ENCODE measurements around the gene SORBS2. TPM values are rescaled to one million over a fixed set of nuclear protein-coding genes. Genes with fewer than 3 reads are reported as not detected.

Gene SORBS2
- total RNA-seq, 1 donor from 2014 or later, result 19.6 TPM

DNA sequence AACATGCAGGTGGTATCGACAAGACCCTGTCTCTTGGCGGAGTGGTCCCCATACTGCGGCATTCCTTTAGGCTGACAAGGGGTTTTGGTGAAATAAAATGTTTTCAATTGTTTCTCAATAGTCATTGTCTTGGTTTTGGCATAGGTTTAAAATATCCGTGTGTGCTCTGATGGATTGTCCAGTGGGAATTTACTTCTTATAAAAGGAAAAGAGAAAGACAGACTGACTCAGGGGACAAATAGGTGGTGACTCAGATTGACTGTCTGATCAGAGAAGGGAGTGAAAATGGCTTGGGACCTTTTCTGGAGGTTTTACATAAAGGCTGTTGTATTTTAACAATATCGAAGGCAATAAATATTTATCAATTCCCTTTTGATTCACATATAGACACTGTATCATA, 129.8 kb downstream of the SORBS2 start:
- DNase-seq (ENCODE audit: low read depth), result peak; percentile 48

- DNase-seq (ENCODE audit: low read depth), result no peak
Measured at GRCh38 chr4:185681604-185682003, 130.4 kb downstream of the SORBS2 start.

DNA sequence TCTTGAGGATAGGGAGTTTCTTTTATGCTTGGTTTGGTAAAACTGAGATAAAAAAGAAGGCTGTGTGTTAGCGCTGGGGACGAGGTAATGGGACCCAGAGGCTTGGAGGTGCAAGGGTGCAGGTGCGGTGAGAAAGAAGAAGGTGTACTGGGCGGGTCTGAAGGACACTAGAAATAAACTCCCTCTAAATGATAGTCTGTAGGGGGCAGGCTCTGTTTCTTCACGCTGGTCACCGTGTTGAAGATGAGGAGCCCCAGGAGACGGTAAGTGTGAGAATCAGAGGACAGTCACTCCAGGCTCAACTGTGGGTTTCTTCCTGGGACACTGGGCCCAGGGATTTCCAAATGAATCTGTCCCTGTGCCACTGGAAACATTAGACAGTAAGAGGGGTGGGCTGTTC, 131.4 kb downstream of the SORBS2 start:
- DNase-seq (ENCODE audit: low read depth), result no peak

DNA sequence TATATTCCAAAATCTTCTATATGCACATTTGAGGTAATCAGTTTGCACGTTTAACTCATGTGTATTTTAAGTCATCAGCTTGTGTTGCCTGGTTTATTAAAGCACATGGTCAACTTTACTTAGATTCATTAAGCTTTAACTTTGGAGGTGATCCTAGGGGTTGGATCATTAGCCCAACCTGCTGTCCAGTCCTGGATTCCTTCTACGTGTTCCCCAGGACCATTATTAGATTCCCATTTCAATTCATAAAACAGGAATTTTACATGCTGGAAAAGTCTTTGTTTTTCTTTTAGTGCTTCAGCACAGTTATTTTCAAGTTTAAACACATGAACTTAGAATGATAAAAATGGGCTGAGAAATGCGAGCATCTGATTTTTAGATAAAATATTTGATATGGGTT, 132.5 kb downstream of the SORBS2 start:
- DNase-seq (ENCODE audit: low read depth), result no peak

DNA sequence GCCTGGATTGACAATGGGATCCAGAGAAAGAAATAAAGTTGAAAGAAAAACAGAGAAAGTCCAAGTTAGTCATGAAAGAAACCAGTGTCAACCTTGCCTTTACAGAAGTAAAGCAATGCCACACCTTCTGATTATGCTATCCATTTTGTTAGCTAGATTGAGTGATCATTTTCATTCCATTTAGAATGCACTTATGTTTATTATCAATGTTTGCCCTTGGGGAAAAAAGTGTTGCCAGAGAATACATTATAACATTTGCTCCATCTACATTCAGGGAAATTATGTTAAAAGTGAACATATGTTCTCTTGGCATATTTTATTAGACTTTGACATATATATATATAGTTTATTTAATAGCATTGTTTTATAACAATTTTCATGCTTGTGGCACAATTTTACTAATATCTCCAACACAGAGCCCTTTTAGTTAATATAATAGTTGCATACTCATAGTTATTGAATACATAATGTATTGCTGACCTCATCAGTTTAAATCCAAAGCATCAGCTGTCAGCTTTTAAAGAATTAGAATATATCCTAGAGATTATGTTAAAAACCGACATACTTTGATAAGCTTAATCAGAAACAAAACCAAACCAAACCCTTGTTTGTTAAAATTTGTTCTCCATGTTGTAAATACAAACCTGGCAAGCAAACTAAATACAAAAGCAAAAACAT, 134.2 kb downstream of the SORBS2 start:
- no peak for DNase-seq (ENCODE audit: low read depth)

- DNase-seq (ENCODE audit: low read depth), result no peak
Measured at GRCh38 chr4:185672618-185673017, 139.4 kb downstream of the SORBS2 start.

DNA sequence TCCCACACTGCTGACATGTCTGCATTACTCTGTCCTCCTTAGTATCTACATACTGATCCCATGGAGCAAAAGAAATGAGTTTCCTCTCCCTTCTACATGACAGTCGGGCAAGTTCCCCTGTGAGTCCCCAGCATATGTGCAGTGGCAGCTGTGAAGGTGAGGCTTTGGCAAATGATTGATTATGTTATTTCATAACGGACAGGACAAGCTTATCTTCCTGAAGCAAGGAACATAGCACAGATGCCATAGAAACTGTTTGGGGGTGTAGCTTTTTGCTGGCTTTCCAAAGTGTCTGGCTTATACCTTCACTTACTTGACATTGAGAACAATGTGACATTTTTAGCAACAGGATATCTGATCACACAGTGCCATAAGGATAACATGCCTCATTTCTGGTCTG, 139.8 kb downstream of the SORBS2 start:
- no peak for DNase-seq (ENCODE audit: low read depth)

DNA sequence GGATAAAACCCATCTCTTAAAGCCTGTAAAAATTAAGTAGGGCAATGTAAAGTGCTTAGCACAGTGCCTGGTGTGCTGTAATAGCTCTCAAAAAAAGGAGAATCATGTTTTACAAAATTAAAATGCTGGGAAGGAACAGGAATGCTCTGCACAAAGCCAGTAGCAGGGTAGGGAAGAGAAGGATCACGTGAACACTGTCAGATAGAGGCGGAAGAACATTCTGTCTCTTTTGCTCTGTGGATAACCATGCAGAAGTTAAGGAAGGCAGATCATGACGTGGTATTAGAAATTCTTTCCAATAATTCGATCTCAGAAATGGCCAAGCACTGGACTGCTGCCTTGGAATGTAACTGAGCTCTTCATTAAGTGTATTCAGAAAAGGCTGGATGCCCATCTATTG, 140.5 kb downstream of the SORBS2 start:
- DNase-seq (ENCODE audit: low read depth), result no peak

DNA sequence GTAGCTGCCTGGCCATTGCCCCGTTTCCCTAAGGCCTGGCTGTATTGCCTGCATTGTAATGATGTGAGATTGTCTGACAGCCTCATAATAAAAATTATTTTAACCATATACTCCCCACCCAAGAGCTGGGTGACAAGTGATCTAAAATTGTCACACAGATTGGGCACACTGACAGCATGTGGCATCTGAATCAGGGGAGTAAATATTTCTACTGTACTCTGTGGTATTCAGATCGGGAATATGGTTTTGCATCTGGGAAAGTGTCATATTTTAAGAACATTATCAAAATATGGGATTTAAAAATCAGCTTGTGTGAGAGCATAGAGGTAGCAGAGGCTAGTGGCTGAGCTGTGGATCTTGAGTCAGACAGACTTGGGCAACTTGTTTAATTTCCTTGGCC, 140.9 kb downstream of the SORBS2 start:
- peak; percentile 62 for DNase-seq (ENCODE audit: low read depth)

- DNase-seq (ENCODE audit: low read depth), result no peak
Measured at GRCh38 chr4:185669288-185669687, 142.7 kb downstream of the SORBS2 start.

DNA sequence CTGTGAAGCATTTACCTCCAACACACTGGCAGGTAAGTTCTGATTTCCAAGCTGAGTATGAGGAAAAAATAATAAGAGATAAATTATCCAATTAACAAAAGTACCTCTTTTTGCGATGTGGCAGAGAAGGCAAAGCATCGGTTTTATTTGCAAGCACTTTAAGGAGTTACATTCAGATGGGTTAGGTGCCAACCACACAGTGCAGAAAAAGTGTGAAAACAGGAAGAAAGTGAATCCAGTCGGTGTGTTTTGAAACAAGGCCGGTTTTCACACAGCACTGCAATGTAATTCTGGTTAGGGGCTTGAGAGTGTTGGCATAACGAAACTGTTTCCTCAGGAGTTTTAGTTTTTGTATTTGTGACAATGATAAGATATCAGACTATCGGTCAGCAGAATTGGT, 145.8 kb downstream of the SORBS2 start:
- no peak for DNase-seq (ENCODE audit: low read depth)

DNA sequence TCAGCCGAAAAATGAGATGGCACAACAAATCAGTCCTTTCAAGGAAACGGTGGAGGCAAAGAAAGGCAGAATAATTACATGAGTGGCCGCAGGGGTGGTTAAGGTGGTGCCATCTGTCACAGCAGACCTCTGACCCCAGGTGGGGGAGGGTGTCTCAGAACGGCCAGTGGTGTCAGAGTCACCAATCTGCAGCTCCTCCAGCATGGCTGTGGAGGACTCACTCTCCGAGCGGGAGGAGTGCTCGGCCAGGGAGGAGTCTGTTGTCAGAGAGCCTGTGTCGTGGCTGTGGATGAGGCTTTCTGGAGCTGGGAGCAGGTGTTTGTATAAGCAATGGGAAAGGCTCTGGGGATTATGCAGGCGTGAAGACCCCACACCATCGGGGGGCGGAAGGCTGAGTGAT, 146.3 kb downstream of the SORBS2 start:
- no peak for DNase-seq (ENCODE audit: low read depth)

- no peak for DNase-seq (ENCODE audit: low read depth)
Measured at GRCh38 chr4:185664481-185664880, 147.5 kb downstream of the SORBS2 start.

GRCh38 chr4:185662030-185662778, 149.8 kb downstream of the SORBS2 start:
- no peak for DNase-seq (ENCODE audit: low read depth)

DNA sequence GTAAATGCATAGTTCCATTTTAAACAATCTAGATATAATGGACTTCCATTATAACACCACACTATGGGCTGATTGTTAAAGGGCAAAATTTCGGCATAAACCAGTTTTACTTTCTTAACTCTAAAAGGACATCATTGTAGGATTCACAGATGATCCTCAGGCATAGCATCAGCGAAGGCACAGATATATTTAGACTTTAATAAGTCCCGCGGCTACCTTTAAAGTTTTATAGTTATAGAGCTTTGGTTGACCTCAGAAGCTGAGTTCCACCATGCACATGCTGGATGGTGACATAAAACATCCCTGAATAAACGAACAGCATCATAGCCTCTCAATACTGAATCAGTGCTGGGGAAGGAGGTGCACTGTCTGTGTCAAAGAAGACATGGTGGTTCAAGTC, 151.7 kb downstream of the SORBS2 start:
- no peak for DNase-seq (ENCODE audit: low read depth)

DNA sequence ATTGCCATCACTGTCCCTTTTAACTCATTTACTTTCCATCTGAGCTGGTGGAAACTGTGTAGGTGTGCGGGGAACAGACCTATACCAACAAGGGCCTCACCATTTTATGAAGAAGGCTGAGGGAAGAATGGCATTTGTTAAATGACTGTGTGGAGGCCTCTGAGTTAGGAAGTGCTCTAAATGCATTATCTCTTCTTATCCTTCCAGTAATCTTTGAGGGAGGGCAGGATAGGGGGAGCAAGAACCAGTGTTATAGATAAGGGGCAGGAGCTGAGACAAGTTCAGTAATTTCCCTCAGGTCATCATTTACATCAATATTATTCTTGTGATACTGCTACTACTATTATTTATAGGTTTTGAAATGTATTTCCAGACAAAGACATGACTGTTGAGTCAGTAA, 154.3 kb downstream of the SORBS2 start:
- DNase-seq (ENCODE audit: low read depth), result no peak

- DNase-seq (ENCODE audit: low read depth), result no peak
Measured at GRCh38 chr4:185657183-185657582, 154.8 kb downstream of the SORBS2 start.

- DNase-seq (ENCODE audit: low read depth), result peak; percentile 72
Measured at GRCh38 chr4:185656467-185656931, 155.5 kb downstream of the SORBS2 start.

GRCh38 chr4:185654965-185655554, 156.9 kb downstream of the SORBS2 start:
- DNase-seq (ENCODE audit: low read depth), result no peak

GRCh38 chr4:185654311-185654710, 157.7 kb downstream of the SORBS2 start:
- no peak for DNase-seq (ENCODE audit: low read depth)

GRCh38 chr4:185651851-185652250, 160.1 kb downstream of the SORBS2 start:
- no peak for DNase-seq (ENCODE audit: low read depth)

DNA sequence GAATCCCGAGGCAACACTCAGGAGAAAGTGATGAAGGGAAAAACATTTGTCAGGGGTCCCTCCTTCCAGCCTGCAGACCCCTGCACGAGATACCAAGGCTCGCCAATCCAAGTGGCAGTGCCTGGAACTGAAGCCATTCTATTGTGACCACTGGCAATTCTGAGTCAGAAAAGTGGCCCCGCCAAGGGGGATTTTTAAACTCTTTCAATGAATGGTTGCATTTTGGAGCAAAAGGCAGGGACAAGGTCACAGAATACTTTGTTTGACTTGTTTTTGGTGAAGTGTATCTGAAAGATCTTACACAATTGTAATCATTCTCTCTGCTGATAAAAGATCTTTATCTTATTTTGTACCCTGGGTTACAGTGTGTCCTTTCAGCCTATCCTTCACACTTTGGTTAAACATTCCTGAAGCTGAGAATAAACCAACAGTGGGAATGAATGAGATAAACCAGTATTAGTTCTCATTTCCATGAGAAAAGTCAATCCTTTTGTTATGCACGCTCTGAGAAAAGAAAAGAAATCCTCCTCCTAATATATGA, 160.8 kb downstream of the SORBS2 start:
- no peak for DNase-seq (ENCODE audit: low read depth)

Measured in myocyte (in vitro differentiated cells).